Stomach (tissue), 19 donors: ENCODE data around the gene SPACA5B. TPM values are rescaled to one million over a fixed set of nuclear protein-coding genes. Genes with fewer than 3 reads are reported as not detected.
A peak's percentile ranks its signal among the peaks of the same experiment; 100 is the strongest.
"Not testable (repeated sequence)": the region's sequence is repeated elsewhere in the genome, so short reads cannot be mapped to it uniquely, and the experiment has no call there.

Experiments
- DNase-seq, 2 donors: peaks; one replicate each; pipeline versions ENCODE4 v3.0.0 to v3.0.0-alpha.2; 2013 to 2019
- H3K27ac ChIP-seq, 5 donors: fragments of 200-600 bp in 4 of 5; sonication (generic) in 4 of 5; one replicate each; pipeline ENCODE4 v1.5.1; 2013 to 2019; ENCODE audit warnings: mild to moderate bottlenecking in 1 of 5, moderate library complexity in 1 of 5
- H3K27me3 ChIP-seq, 3 donors: fragments of 200-600 bp; sonication (generic); one replicate each; pipeline ENCODE4 v1.5.1; 2017 to 2019; ENCODE audit warnings: mixed run types in 1 of 3
- H3K36me3 ChIP-seq, 4 donors: fragments of 200-600 bp; sonication (generic); 1 replicate in 3 of 4; 2 replicates in 1 of 4; pipeline ENCODE4 v1.5.1; 2016 to 2019
- H3K4me1 ChIP-seq, 4 donors: fragments of 200-600 bp; sonication (generic); one replicate each; pipeline ENCODE4 v1.5.1; 2016 to 2019
- H3K4me3 ChIP-seq, 4 donors: fragments of 200-600 bp; sonication (generic) in 3 of 4; one replicate each; pipeline ENCODE4 v1.5.1; 2016 to 2019; ENCODE audit warnings: mild to moderate bottlenecking in 1 of 4
- H3K9me3 ChIP-seq, 4 donors: fragments of 200-600 bp; sonication (generic); one replicate each; pipeline ENCODE4 v1.5.1; 2016 to 2019
- CTCF ChIP-seq, 7 experiments: fragments of 450-650 bp in 4 of 7; fragments of 200-600 bp in 3 of 7; sonication (generic) in 3 of 7; IDR thresholded peaks; one replicate each; pipeline ENCODE4 v1.5.1; 2016 to 2019; ENCODE audit warnings: antibody characterized with exemption in 7 of 7, control low read depth in 2 of 7, mild to moderate bottlenecking in 1 of 7
- EP300 ChIP-seq: sonication (generic); formaldehyde crosslinking; IDR thresholded peaks from one replicate; pipeline ENCODE4 v1.6.1; 2017; ENCODE audit warnings: antibody characterized with exemption
- POLR2A ChIP-seq, 4 donors: fragments of 450-650 bp; IDR thresholded peaks; one replicate each; pipeline ENCODE4 v1.6.1; 2016; ENCODE audit warnings: antibody characterized with exemption in 4 of 4, control low read depth in 2 of 4, mild to moderate bottlenecking in 1 of 4, moderate library complexity in 1 of 4
- POLR2AphosphoS5 ChIP-seq, 3 donors: sonication (generic); formaldehyde crosslinking; IDR thresholded peaks; one replicate each; pipeline ENCODE4 v1.6.1; 2016; ENCODE audit warnings: antibody characterized with exemption in 3 of 3
- WGBS, 5 donors: extraction: QIAGEN DNeasy Blood & Tissue Kit in 3 of 5; methylation state at CpG; one replicate each; pipeline versions ENCODE4 v1.1.5 to v1.1.7; 2013 to 2018; 5-methylcytosine and 5-hydroxymethylcytosine counted together
- intact Hi-C: fragments of 100-400 bp; cut with DNase I; formaldehyde crosslinking; loops from one replicate; pipeline ENCODE4 v1.15.1; 2023; ENCODE audit warnings: low total_unique reads
- long read RNA-seq, 10 donors: transcript quantifications; one replicate each; lab custom pipeline, GENCODE V29; 2026
- polyA plus RNA-seq, 3 donors: library from polyadenylated mRNA; stranded (reverse); fragments of 200-250 nt; gene quantifications; one replicate each; pipeline ENCODE4 v1.2.3, GENCODE V29; 2013
- total RNA-seq, 5 donors: library from RNA; depleted of rRNA; stranded (reverse); fragments of >200 nt; gene quantifications; one replicate each; pipeline versions ENCODE4 v1.1.0 to v1.2.3, GENCODE V29; 2014 to 2016
- donor health status: healthy with polysubstance abuse.
- donor health status: Bipolar disorder and iron deficiency.
- donor health status: healthy.

The SPACA5B gene
- total RNA-seq (not detected), polyA plus RNA-seq (not detected)
- long read RNA-seq, donor 1: 0 reads
- long read RNA-seq, donor 2: 0 reads
- long read RNA-seq, donor 3: 0 reads
- long read RNA-seq, donor 4: 0 reads
- long read RNA-seq, donor 5: 0 reads
- long read RNA-seq, donor 6: 0 reads
- long read RNA-seq, donor 7: 0 reads
- long read RNA-seq, donor 8: 0 reads
- long read RNA-seq, donor 9: 0 reads
- long read RNA-seq, donor 10: 0 reads

- H3K4me1 ChIP-seq, H3K27me3 ChIP-seq, intact Hi-C loops, H3K4me3 ChIP-seq, DNase-seq, H3K27ac ChIP-seq, H3K36me3 ChIP-seq, H3K9me3 ChIP-seq: not testable (repeated sequence)
- no CpG with 5 or more reads among the region's 4 CpGs for WGBS, 5 donors
Observed at GRCh38 chrX:48130326-48130725, at the start of gene SPACA5B. SPACA5B (plus strand) TSS chrX:48130626; CDS start chrX:48130688, 62 bp downstream.

GRCh38 chrX:48083212-48083611, 47.2 kb upstream of the SPACA5B start:
- no peaks in the 10 kb centered on the region for H3K27me3 ChIP-seq
- H3K36me3 ChIP-seq: no peaks in the 10 kb centered on the region
- H3K4me1 ChIP-seq: no peaks in the 10 kb centered on the region
- H3K27ac ChIP-seq: no peak overlapping the region
- no peaks in the 10 kb centered on the region for H3K9me3 ChIP-seq
- peak; percentile 41 to 71 for DNase-seq
- no peak overlapping the region for H3K4me3 ChIP-seq
- WGBS, 5 donors: 12 to 19% (median 15%) methylated on average over 9 of the region's 9 CpGs
- intact Hi-C loops: no loop called here
- no peak for TF ChIP-seq POLR2AphosphoS5 (IDR thresholded peaks at IDR 0.05)
- TF ChIP-seq EP300: no peak
- peak in 5 of 7 experiments; percentile 25 to 60 (median 30) for TF ChIP-seq CTCF (IDR thresholded peaks at IDR 0.05)
- no peak for TF ChIP-seq POLR2A (IDR thresholded peaks at IDR 0.05)

GRCh38 chrX:48083706-48084105, 46.7 kb upstream of the SPACA5B start:
- Histone ChIP-seq H3K9me3 (no peaks in the 10 kb centered on the region), H3K4me1 (no peaks in the 10 kb centered on the region), H3K27me3 (no peaks in the 10 kb centered on the region), H3K36me3 (no peaks in the 10 kb centered on the region), H3K4me3 (no peak overlapping the region), H3K27ac (no peak overlapping the region)
- WGBS, 5 donors: 43 to 75% (median 66%) methylated on average over 4 to 5 of the region's 5 CpGs
- no peak for DNase-seq
- TF ChIP-seq CTCF (IDR thresholded peaks at IDR 0.05): no peak
- no peak for TF ChIP-seq EP300
- TF ChIP-seq POLR2AphosphoS5 (IDR thresholded peaks at IDR 0.05): no peak
- TF ChIP-seq POLR2A (IDR thresholded peaks at IDR 0.05): no peak
- intact Hi-C loops: no loop called here

GRCh38 chrX:48086082-48086481, 44.3 kb upstream of the SPACA5B start:
- TF ChIP-seq CTCF (IDR thresholded peaks at IDR 0.05) (no peak), POLR2A (IDR thresholded peaks at IDR 0.05) (no peak), POLR2AphosphoS5 (IDR thresholded peaks at IDR 0.05) (no peak), EP300 (no peak)
- no peak overlapping the region for H3K27ac ChIP-seq
- no peaks in the 10 kb centered on the region for H3K27me3 ChIP-seq
- H3K9me3 ChIP-seq: no peaks in the 10 kb centered on the region
- intact Hi-C loops: no loop called here
- no peak overlapping the region for H3K4me3 ChIP-seq
- H3K4me1 ChIP-seq: no peaks in the 10 kb centered on the region
- DNase-seq: peak in 1 of 2 donors; percentile 31
- H3K36me3 ChIP-seq: no peaks in the 10 kb centered on the region

GRCh38 chrX:48090123-48090522, 40.3 kb upstream of the SPACA5B start:
- no peaks in the 10 kb centered on the region for H3K27me3 ChIP-seq
- intact Hi-C loops: no loop called here
- DNase-seq: no peak
- H3K4me3 ChIP-seq: no peak overlapping the region
- 43 to 62% (median 56%) methylated on average over 5 of the region's 5 CpGs for WGBS, 5 donors
- TF ChIP-seq POLR2A (IDR thresholded peaks at IDR 0.05) (no peak), EP300 (no peak), POLR2AphosphoS5 (IDR thresholded peaks at IDR 0.05) (no peak), CTCF (IDR thresholded peaks at IDR 0.05) (no peak)
- no peak overlapping the region for H3K27ac ChIP-seq
- H3K9me3 ChIP-seq: no peaks in the 10 kb centered on the region
- no peaks in the 10 kb centered on the region for H3K4me1 ChIP-seq
- H3K36me3 ChIP-seq: no peaks in the 10 kb centered on the region

GRCh38 chrX:48092558-48092957, 37.9 kb upstream of the SPACA5B start:
- H3K4me3 ChIP-seq, H3K9me3 ChIP-seq, H3K4me1 ChIP-seq, DNase-seq, H3K27ac ChIP-seq, intact Hi-C loops, H3K27me3 ChIP-seq, H3K36me3 ChIP-seq: not testable (repeated sequence)
- WGBS, 5 donors: 52 to 80% (median 62%) methylated on average over 3 of the region's 3 CpGs; no CpG with 5 or more reads in 1 of the 5 donors
